ENCODE measurements around the gene ZNF496. TPM values are rescaled to one million over a fixed set of nuclear protein-coding genes. Genes with fewer than 3 reads are reported as not detected.
"Not testable (repeated sequence)": the region's sequence is repeated elsewhere in the genome, so short reads cannot be mapped to it uniquely, and the experiment has no call there.

Gene ZNF496
- total RNA-seq, 1 donor from 2014 or later, result 43.9 TPM

GRCh38 chr1:247295274-247295684 is 36.4 kb downstream of the ZNF496 start:
- TF ChIP-seq CTCF (conservative IDR thresholded peaks at IDR 0.05; ENCODE audit: low read depth, low read length), result no peak
- DNase-seq (ENCODE audit: low read depth), result no peak

GRCh38 chr1:247294282-247294681 is 37.4 kb downstream of the ZNF496 start:
- no peak for DNase-seq (ENCODE audit: low read depth)

More at GRCh38 chr1:247295274-247295684, 36.4 kb downstream of the ZNF496 start:
- H3K4me3 ChIP-seq (ENCODE audit: low read depth, low read length), result no peak overlapping the region

GRCh38 chr1:247293047-247293446 is 38.6 kb downstream of the ZNF496 start:
- TF ChIP-seq CTCF (conservative IDR thresholded peaks at IDR 0.05; ENCODE audit: low read depth, low read length), result no peak
- H3K4me3 ChIP-seq (ENCODE audit: low read depth, low read length), result no peak overlapping the region
- no peak for DNase-seq (ENCODE audit: low read depth)

More at GRCh38 chr1:247294282-247294681, 37.4 kb downstream of the ZNF496 start:
- no peak overlapping the region for H3K4me3 ChIP-seq (ENCODE audit: low read depth, low read length)
- no peak for TF ChIP-seq CTCF (conservative IDR thresholded peaks at IDR 0.05; ENCODE audit: low read depth, low read length)

- no peak for TF ChIP-seq CTCF (conservative IDR thresholded peaks at IDR 0.05; ENCODE audit: low read depth, low read length)
- no peak overlapping the region for H3K4me3 ChIP-seq (ENCODE audit: low read depth, low read length)
- DNase-seq (ENCODE audit: low read depth), result no peak
Observed at GRCh38 chr1:247291833-247292561, 39.7 kb downstream of the ZNF496 start.

- no peak for DNase-seq (ENCODE audit: low read depth)
- H3K4me3 ChIP-seq (ENCODE audit: low read depth, low read length), result no peak overlapping the region
- no peak for TF ChIP-seq CTCF (conservative IDR thresholded peaks at IDR 0.05; ENCODE audit: low read depth, low read length)
Observed at GRCh38 chr1:247291161-247291560, 40.5 kb downstream of the ZNF496 start.

- H3K4me3 ChIP-seq (ENCODE audit: low read depth, low read length), result no peak overlapping the region
- DNase-seq (ENCODE audit: low read depth), result no peak
- TF ChIP-seq CTCF (conservative IDR thresholded peaks at IDR 0.05; ENCODE audit: low read depth, low read length), result no peak
Observed at GRCh38 chr1:247290576-247290975, 41.1 kb downstream of the ZNF496 start.

- not testable (repeated sequence) for H3K4me3 ChIP-seq (ENCODE audit: low read depth, low read length); DNase-seq (ENCODE audit: low read depth)
Observed at GRCh38 chr1:247289274-247289892, 42.3 kb downstream of the ZNF496 start.
